ENCODE measurements around the gene HADH. TPM values are rescaled to one million over a fixed set of nuclear protein-coding genes. Genes with fewer than 3 reads are reported as not detected.

HADH gene
- total RNA-seq, 1 experiment from 2014 or later, result 10.8 TPM

- ATAC-seq, result peak; percentile 31; the same call in 1 of the 2 replicates
Observed at GRCh38 chr4:108072300-108072699, 82.6 kb downstream of the HADH start.

GRCh38 chr4:108078024-108078733, 88.5 kb downstream of the HADH start:
- Histone ChIP-seq H3K9me2 (replicated peaks; ENCODE audit: low read length) (no peaks in the 10 kb centered on the region), H3K4me2 (ENCODE audit: low read length) (no peak overlapping the region), H3K79me2 (ENCODE audit: low read length) (no peaks in the 10 kb centered on the region), H3K9ac (ENCODE audit: low read length) (no peak overlapping the region), H3K36me3 (ENCODE audit: low read depth, low read length) (no peaks in the 10 kb centered on the region), H3F3A (ENCODE audit: low read length, unreplicated experiment) (no peaks in the 10 kb centered on the region), H3K4me1 (ENCODE audit: insufficient read depth, low read length) (no peaks in the 10 kb centered on the region), H3K27ac (ENCODE audit: low read length) (no peak overlapping the region), H2AFZ (ENCODE audit: low read length) (no peak overlapping the region), H3K27me3 (ENCODE audit: low read length) (no peaks in the 10 kb centered on the region; the same call in 1 of the 2 replicates), H4K20me1 (ENCODE audit: low read length) (no peaks in the 10 kb centered on the region), H3K4me3 (ENCODE audit: low read length) (no peak overlapping the region), H3K9me3 (ENCODE audit: low read length) (no peaks in the 10 kb centered on the region)
- ChIA-PET POLR2A (ENCODE audit: unreplicated experiment) (no interaction called here), CTCF (no interaction called here)
- intact Hi-C loops (cut with micrococcal nuclease), result no loop called here
- TF ChIP-seq CTCF (conservative IDR thresholded peaks at IDR 0.05; ENCODE audit: low read depth, low read length) (no peak), EZH2 (IDR thresholded peaks at IDR 0.05; ENCODE audit: low read length, unreplicated experiment) (no peak), EZH2phosphoT487 (IDR thresholded peaks at IDR 0.05; ENCODE audit: borderline replicate concordance, low read length) (no peak)
- DNase-seq (no peak), ATAC-seq (no peak)
- no TSS peak for BruUV-seq (replicated peaks)

More at GRCh38 chr4:108072300-108072699, 82.6 kb downstream of the HADH start:
- Histone ChIP-seq H3K79me2 (ENCODE audit: low read length) (no peaks in the 10 kb centered on the region), H3K27ac (ENCODE audit: low read length) (no peak overlapping the region), H3K9ac (ENCODE audit: low read length) (no peak overlapping the region), H4K20me1 (ENCODE audit: low read length) (no peaks in the 10 kb centered on the region), H3K4me3 (ENCODE audit: low read length) (no peak overlapping the region), H3K4me1 (ENCODE audit: insufficient read depth, low read length) (no peaks in the 10 kb centered on the region), H3K9me2 (replicated peaks; ENCODE audit: low read length) (no peaks in the 10 kb centered on the region), H3F3A (ENCODE audit: low read length, unreplicated experiment) (no peaks in the 10 kb centered on the region), H3K4me2 (ENCODE audit: low read length) (no peak overlapping the region), H2AFZ (ENCODE audit: low read length) (no peak overlapping the region), H3K27me3 (ENCODE audit: low read length) (no peaks in the 10 kb centered on the region), H3K9me3 (ENCODE audit: low read length) (no peaks in the 10 kb centered on the region), H3K36me3 (ENCODE audit: low read depth, low read length) (no peaks in the 10 kb centered on the region)
- TF ChIP-seq EZH2 (IDR thresholded peaks at IDR 0.05; ENCODE audit: low read length, unreplicated experiment) (no peak), EZH2phosphoT487 (IDR thresholded peaks at IDR 0.05; ENCODE audit: borderline replicate concordance, low read length) (no peak), CTCF (conservative IDR thresholded peaks at IDR 0.05; ENCODE audit: low read depth, low read length) (no peak)
- no TSS peak for BruUV-seq (replicated peaks)
- intact Hi-C loops (cut with micrococcal nuclease), result no loop called here
- CTCF ChIA-PET, result interaction anchor here (0.7 kb wide), 1 partner anchor 111 kb away, joined by 3 read pairs; no protein-coding TSS in a partner anchor
- POLR2A ChIA-PET (ENCODE audit: unreplicated experiment), result no interaction called here
- peak; percentile 4 for DNase-seq

- BruUV-seq (replicated peaks), result no TSS peak
- H4K20me1 ChIP-seq (ENCODE audit: low read length), result no peaks in the 10 kb centered on the region
Observed at GRCh38 chr4:108080747-108081146, 91.1 kb downstream of the HADH start.

More at GRCh38 chr4:108080747-108081146, 91.1 kb downstream of the HADH start:
- Histone ChIP-seq H3K9ac (ENCODE audit: low read length) (no peak overlapping the region), H3K79me2 (ENCODE audit: low read length) (no peaks in the 10 kb centered on the region), H3K9me3 (ENCODE audit: low read length) (no peaks in the 10 kb centered on the region), H3K4me1 (ENCODE audit: insufficient read depth, low read length) (no peaks in the 10 kb centered on the region), H3K4me2 (ENCODE audit: low read length) (no peak overlapping the region), H3K27me3 (ENCODE audit: low read length) (no peaks in the 10 kb centered on the region; the same call in 1 of the 2 replicates), H2AFZ (ENCODE audit: low read length) (no peak overlapping the region), H3K36me3 (ENCODE audit: low read depth, low read length) (no peaks in the 10 kb centered on the region), H3K9me2 (replicated peaks; ENCODE audit: low read length) (no peaks in the 10 kb centered on the region), H3K4me3 (ENCODE audit: low read length) (no peak overlapping the region), H3K27ac (ENCODE audit: low read length) (no peak overlapping the region), H3F3A (ENCODE audit: low read length, unreplicated experiment) (no peaks in the 10 kb centered on the region)
- intact Hi-C loops (cut with micrococcal nuclease), result no loop called here
- no peak for ATAC-seq
- CTCF ChIA-PET, result no interaction called here
- POLR2A ChIA-PET (ENCODE audit: unreplicated experiment), result no interaction called here
- DNase-seq, result no peak
- TF ChIP-seq EZH2phosphoT487 (IDR thresholded peaks at IDR 0.05; ENCODE audit: borderline replicate concordance, low read length) (no peak), EZH2 (IDR thresholded peaks at IDR 0.05; ENCODE audit: low read length, unreplicated experiment) (no peak), CTCF (conservative IDR thresholded peaks at IDR 0.05; ENCODE audit: low read depth, low read length) (no peak)
